SK-N-SH (cell line): ENCODE results near the gene R3HDM2. TPM values are rescaled to one million over a fixed set of nuclear protein-coding genes. Genes with fewer than 3 reads are reported as not detected.

ENCODE experiments used
- CTCF ChIA-PET: fragments of 300-600, 350-600 bp; formaldehyde crosslinking; extraction: SDS; loops from one replicate; lab custom pipeline; 2021; lab: Yijun Ruan, JAX
- POLR2A ChIA-PET: fragments of 350-600 bp; sonication (Branson Sonifier 250); formaldehyde crosslinking; extraction: SDS; loops from one replicate; lab custom pipeline; 2020; ENCODE audit warnings: antibody characterized with exemption, inconsistent platforms; lab: Yijun Ruan, JAX
- DNase-seq: peaks from one replicate; pipeline ENCODE4 v3.0.0; 2012
- H2AFZ ChIP-seq: fragments of 200-600 bp; sonication (generic); 2 replicates; pipeline ENCODE4 v1.8.1; 2016; ENCODE audit warnings: antibody characterized with exemption, mild to moderate bottlenecking, low read depth
- H3F3A ChIP-seq: fragments of 200-600 bp; sonication (generic); replicated peaks from 2 replicates; pipeline ENCODE3; 2016; ENCODE audit warnings: antibody characterized with exemption, mild to moderate bottlenecking; ENCODE audit not compliant: insufficient read depth
- H3K27ac ChIP-seq, 2 experiments: fragments of 200-500 bp in 1 of 2; fragments of 200-600 bp in 1 of 2; sonication (Bioruptor generic) in 1 of 2; sonication (generic), shearing (Covaris generic) in 1 of 2; 2 replicates each; pipeline versions ENCODE4 v1.5.1 to v1.6.1; 2014 to 2016; ENCODE audit warnings: low read depth in 2 of 2, inconsistent platforms in 1 of 2, low read length in 1 of 2, mild to moderate bottlenecking in 1 of 2, mixed read lengths in 1 of 2
- H3K27me3 ChIP-seq: fragments of 200-600 bp; sonication (generic), shearing (Covaris generic); 2 replicates; pipeline ENCODE4 v1.6.1; 2016; ENCODE audit warnings: mixed run types; ENCODE audit not compliant: insufficient read depth
- H3K36me3 ChIP-seq, 2 experiments: fragments of 200-500 bp in 1 of 2; fragments of 200-600 bp in 1 of 2; sonication (Bioruptor generic) in 1 of 2; sonication (generic) in 1 of 2; replicated peaks in 1 of 2; 2 replicates each; pipeline versions ENCODE3 to v1.5.1; 2014 to 2016; ENCODE audit warnings: low read length in 1 of 2, mild to moderate bottlenecking in 1 of 2; ENCODE audit not compliant: insufficient read depth in 2 of 2, control insufficient read depth in 1 of 2
- H3K4me1 ChIP-seq, 2 experiments: fragments of 200-500 bp in 1 of 2; fragments of 200-600 bp in 1 of 2; sonication (Bioruptor generic) in 1 of 2; sonication (generic), shearing (Covaris generic) in 1 of 2; 2 replicates each; pipeline versions ENCODE4 v1.5.1 to v1.6.1; 2014 to 2016; ENCODE audit warnings: low read depth in 1 of 2, low read length in 1 of 2, mixed run types in 1 of 2; ENCODE audit not compliant: insufficient read depth in 2 of 2, control insufficient read depth in 1 of 2
- H3K4me2 ChIP-seq: fragments of 200-600 bp; sonication (generic), shearing (Covaris generic); 2 replicates; pipeline ENCODE4 v1.6.1; 2017; ENCODE audit warnings: mixed run types
- H3K4me3 ChIP-seq, 2 experiments: fragments of 200-500 bp in 1 of 2; fragments of 200-600 bp in 1 of 2; sonication (Bioruptor generic) in 1 of 2; sonication (generic), shearing (Covaris generic) in 1 of 2; 2 replicates each; pipeline versions ENCODE4 v1.5.1 to v1.8.1; 2014 to 2016; ENCODE audit warnings: low read depth in 2 of 2, inconsistent platforms in 1 of 2, low read length in 1 of 2, mild to moderate bottlenecking in 1 of 2, mixed read lengths in 1 of 2, moderate library complexity in 1 of 2
- H3K79me2 ChIP-seq: fragments of 200-600 bp; sonication (generic); 2 replicates; pipeline ENCODE4 v1.8.1; 2017; ENCODE audit warnings: mild to moderate bottlenecking; ENCODE audit not compliant: insufficient read depth
- H3K9ac ChIP-seq: fragments of 200-600 bp; sonication (generic); 2 replicates; pipeline ENCODE4 v1.6.1; 2017; ENCODE audit warnings: mixed run types
- H3K9me2 ChIP-seq: fragments of 200-600 bp; sonication (generic); 2 replicates; pipeline ENCODE4 v1.6.1; 2017; ENCODE audit warnings: mixed run types
- H3K9me3 ChIP-seq: fragments of 200-600 bp; sonication (generic); 2 replicates; pipeline ENCODE4 v1.6.1; 2017; ENCODE audit warnings: mixed run types, mild to moderate bottlenecking, moderate library complexity
- H4K20me1 ChIP-seq: fragments of 200-600 bp; sonication (generic); 2 replicates; pipeline ENCODE4 v1.6.1; 2017; ENCODE audit warnings: mild to moderate bottlenecking, mixed run types; ENCODE audit not compliant: insufficient read depth
- ELF1 ChIP-seq: IDR thresholded peaks from 2 replicates; pipeline ENCODE4 v1.4.0; 2012
- FOSL2 ChIP-seq: IDR thresholded peaks from 2 replicates; pipeline ENCODE4 v1.4.0; 2012; ENCODE audit warnings: low read depth, mild to moderate bottlenecking, moderate library complexity, borderline replicate concordance
- FOXM1 ChIP-seq: IDR thresholded peaks from 2 replicates; pipeline ENCODE4 v1.4.0; 2012; ENCODE audit warnings: low read depth, mild to moderate bottlenecking
- GABPA ChIP-seq: IDR thresholded peaks from 2 replicates; pipeline ENCODE4 v1.4.0; 2012; ENCODE audit warnings: low read depth, mild to moderate bottlenecking
- JUND ChIP-seq: IDR thresholded peaks from 2 replicates; pipeline ENCODE4 v1.4.0; 2012
- MEF2A ChIP-seq: IDR thresholded peaks from 2 replicates; pipeline ENCODE4 v1.4.0; 2012; ENCODE audit warnings: low read depth, borderline replicate concordance
- MXI1 ChIP-seq: IDR thresholded peaks from 2 replicates; pipeline ENCODE4 v1.6.1; 2012; ENCODE audit warnings: mild to moderate bottlenecking, low read depth, low read length, improper control_type of control experiment
- NFIC ChIP-seq: IDR thresholded peaks from 2 replicates; pipeline ENCODE4 v1.4.0; 2012; ENCODE audit warnings: borderline replicate concordance
- RAD21 ChIP-seq: IDR thresholded peaks from 2 replicates; pipeline ENCODE4 v1.6.1; 2012; ENCODE audit warnings: mild to moderate bottlenecking, low read length
- RCOR1 ChIP-seq: fragments of 150-350 bp; IDR thresholded peaks from 2 replicates; pipeline ENCODE4 v1.6.1; 2017; ENCODE audit warnings: antibody characterized with exemption, low read length
- SIN3A ChIP-seq: IDR thresholded peaks from 2 replicates; pipeline ENCODE4 v1.6.1; 2012; ENCODE audit warnings: low read depth, mild to moderate bottlenecking, low read length, moderate library complexity, borderline replicate concordance
- TEAD4 ChIP-seq: IDR thresholded peaks from 2 replicates; pipeline ENCODE4 v1.4.0; 2012; ENCODE audit warnings: mild to moderate bottlenecking, borderline replicate concordance; ENCODE audit not compliant: insufficient read depth
- WGBS: methylation state at CpG from one replicate; pipeline ENCODE4 v1.1.6; 2017; ENCODE audit warnings: low lambda C conversion rate; 5-methylcytosine and 5-hydroxymethylcytosine counted together
- polyA plus RNA-seq, 3 experiments: library from polyadenylated mRNA; depleted of rRNA; stranded (reverse); fragments of >200 nt; gene quantifications; 2 replicates each; pipeline ENCODE4 v1.2.3, GENCODE V29; 2012
- TF ChIP-seq, protein P1 (sequence below): IDR thresholded peaks from 2 replicates; pipeline ENCODE4 v1.6.1; 2012; ENCODE audit warnings: mild to moderate bottlenecking, low read depth, low read length, moderate library complexity
- TF ChIP-seq, protein P2 (sequence below): IDR thresholded peaks from 2 replicates; pipeline ENCODE4 v1.4.0; 2012; ENCODE audit warnings: low read depth
- TF ChIP-seq, protein P3 (sequence below): fragments of 150-350 bp; IDR thresholded peaks from 2 replicates; pipeline ENCODE4 v1.6.1; 2016; ENCODE audit warnings: mild to moderate bottlenecking, low read depth, low read length
- TF ChIP-seq, protein P4 (sequence below): fragments of 150-350 bp; IDR thresholded peaks from 2 replicates; pipeline ENCODE4 v1.6.1; 2017; ENCODE audit warnings: antibody characterized with exemption, low read length, low read depth, borderline replicate concordance
- TF ChIP-seq, protein P5 (sequence below): IDR thresholded peaks from 2 replicates; pipeline ENCODE4 v1.4.0; 2012; ENCODE audit warnings: low read depth, borderline replicate concordance

The R3HDM2 gene
- polyA plus RNA-seq, 1 of the 3 experiments (the other 2 are of a cell fraction): 23.1 TPM

DNA sequence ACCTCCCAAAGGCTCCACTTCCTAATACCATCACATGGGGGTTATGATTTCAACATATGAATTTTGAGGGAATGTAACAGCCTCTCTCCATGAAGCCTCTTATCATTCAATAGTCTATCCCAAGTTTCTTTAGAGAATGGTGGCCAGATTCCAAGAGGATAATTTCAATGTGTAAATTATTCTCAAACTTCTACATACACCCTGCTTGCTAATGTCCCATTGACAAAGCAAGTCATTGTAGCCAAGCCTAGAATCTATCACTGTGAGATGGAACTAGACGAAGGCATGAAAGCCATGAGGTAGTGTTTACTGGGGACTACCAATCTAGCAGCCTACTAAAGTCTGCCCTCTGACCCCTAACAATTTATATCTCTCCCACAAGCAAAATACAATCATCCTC lies 7.6 kb upstream of the R3HDM2 start (continued):
- TF ChIP-seq, protein P1, sequence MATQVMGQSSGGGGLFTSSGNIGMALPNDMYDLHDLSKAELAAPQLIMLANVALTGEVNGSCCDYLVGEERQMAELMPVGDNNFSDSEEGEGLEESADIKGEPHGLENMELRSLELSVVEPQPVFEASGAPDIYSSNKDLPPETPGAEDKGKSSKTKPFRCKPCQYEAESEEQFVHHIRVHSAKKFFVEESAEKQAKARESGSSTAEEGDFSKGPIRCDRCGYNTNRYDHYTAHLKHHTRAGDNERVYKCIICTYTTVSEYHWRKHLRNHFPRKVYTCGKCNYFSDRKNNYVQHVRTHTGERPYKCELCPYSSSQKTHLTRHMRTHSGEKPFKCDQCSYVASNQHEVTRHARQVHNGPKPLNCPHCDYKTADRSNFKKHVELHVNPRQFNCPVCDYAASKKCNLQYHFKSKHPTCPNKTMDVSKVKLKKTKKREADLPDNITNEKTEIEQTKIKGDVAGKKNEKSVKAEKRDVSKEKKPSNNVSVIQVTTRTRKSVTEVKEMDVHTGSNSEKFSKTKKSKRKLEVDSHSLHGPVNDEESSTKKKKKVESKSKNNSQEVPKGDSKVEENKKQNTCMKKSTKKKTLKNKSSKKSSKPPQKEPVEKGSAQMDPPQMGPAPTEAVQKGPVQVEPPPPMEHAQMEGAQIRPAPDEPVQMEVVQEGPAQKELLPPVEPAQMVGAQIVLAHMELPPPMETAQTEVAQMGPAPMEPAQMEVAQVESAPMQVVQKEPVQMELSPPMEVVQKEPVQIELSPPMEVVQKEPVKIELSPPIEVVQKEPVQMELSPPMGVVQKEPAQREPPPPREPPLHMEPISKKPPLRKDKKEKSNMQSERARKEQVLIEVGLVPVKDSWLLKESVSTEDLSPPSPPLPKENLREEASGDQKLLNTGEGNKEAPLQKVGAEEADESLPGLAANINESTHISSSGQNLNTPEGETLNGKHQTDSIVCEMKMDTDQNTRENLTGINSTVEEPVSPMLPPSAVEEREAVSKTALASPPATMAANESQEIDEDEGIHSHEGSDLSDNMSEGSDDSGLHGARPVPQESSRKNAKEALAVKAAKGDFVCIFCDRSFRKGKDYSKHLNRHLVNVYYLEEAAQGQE: no peak
- TF ChIP-seq GABPA (no peak), FOSL2 (no peak), TEAD4 (no peak), JUND (no peak), RAD21 (no peak), ELF1 (no peak)
- TF ChIP-seq, protein P2, sequence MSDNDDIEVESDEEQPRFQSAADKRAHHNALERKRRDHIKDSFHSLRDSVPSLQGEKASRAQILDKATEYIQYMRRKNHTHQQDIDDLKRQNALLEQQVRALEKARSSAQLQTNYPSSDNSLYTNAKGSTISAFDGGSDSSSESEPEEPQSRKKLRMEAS: no peak
- TF ChIP-seq, protein P3, sequence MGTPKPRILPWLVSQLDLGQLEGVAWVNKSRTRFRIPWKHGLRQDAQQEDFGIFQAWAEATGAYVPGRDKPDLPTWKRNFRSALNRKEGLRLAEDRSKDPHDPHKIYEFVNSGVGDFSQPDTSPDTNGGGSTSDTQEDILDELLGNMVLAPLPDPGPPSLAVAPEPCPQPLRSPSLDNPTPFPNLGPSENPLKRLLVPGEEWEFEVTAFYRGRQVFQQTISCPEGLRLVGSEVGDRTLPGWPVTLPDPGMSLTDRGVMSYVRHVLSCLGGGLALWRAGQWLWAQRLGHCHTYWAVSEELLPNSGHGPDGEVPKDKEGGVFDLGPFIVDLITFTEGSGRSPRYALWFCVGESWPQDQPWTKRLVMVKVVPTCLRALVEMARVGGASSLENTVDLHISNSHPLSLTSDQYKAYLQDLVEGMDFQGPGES: no peak
- TF ChIP-seq, protein P4, sequence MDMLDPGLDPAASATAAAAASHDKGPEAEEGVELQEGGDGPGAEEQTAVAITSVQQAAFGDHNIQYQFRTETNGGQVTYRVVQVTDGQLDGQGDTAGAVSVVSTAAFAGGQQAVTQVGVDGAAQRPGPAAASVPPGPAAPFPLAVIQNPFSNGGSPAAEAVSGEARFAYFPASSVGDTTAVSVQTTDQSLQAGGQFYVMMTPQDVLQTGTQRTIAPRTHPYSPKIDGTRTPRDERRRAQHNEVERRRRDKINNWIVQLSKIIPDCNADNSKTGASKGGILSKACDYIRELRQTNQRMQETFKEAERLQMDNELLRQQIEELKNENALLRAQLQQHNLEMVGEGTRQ: no peak

DNA sequence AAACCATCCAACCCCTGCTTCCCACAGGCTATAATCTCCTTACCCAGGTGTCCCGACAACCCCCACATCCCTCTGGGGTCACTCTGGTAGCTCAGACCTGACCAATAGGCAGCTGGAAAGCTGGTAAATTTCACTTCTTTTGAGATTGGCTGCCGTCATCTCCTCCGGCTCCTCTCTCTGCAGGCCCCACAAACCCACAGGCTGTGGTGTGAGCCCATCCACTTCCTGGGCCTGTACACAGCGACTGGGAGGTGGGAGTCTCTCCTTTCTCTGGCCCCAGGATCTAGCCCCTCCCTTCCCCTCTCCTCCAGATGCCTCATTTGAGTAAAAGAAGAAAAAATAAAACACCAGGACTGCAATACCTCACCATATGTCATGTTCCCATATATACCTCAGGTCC lies 4.5 kb upstream of the R3HDM2 start:
- H3K9me3 ChIP-seq: no peaks in the 10 kb centered on the region
- no peak overlapping the region for H2AFZ ChIP-seq
- no peak overlapping the region for H3K4me3 ChIP-seq
- no peaks in the 10 kb centered on the region for H4K20me1 ChIP-seq
- 89% methylated on average over 4 of the region's 4 CpGs for WGBS
- no peaks in the 10 kb centered on the region for H3K4me1 ChIP-seq
- no peak overlapping the region for H3K9ac ChIP-seq
- DNase-seq: no peak
- no peaks in the 10 kb centered on the region; the same call in 1 of the 2 replicates for H3K79me2 ChIP-seq
- H3K4me2 ChIP-seq: no peak overlapping the region
- H3K27me3 ChIP-seq: no peaks in the 10 kb centered on the region
- CTCF ChIA-PET: interaction anchor here (0.9 to 3.4 kb wide), 4 partner anchors 18 to 128 kb away, joined by 4 to 9 read pairs (median 7); partner anchors contain the start of gene GLI1
- no peaks in the 10 kb centered on the region for H3K36me3 ChIP-seq
- peaks cover 5% of the 10 kb centered on the region for H3F3A ChIP-seq
- H3K9me2 ChIP-seq: no peaks in the 10 kb centered on the region
- POLR2A ChIA-PET: no interaction called here
- H3K27ac ChIP-seq: no peak overlapping the region
- TF ChIP-seq, protein P3: no peak
- TF ChIP-seq SIN3A (no peak), MEF2A (no peak), NFIC (no peak), JUND (no peak), RCOR1 (no peak), MXI1 (no peak), FOXM1 (no peak)
- TF ChIP-seq, protein P2: no peak
- TF ChIP-seq, protein P5, sequence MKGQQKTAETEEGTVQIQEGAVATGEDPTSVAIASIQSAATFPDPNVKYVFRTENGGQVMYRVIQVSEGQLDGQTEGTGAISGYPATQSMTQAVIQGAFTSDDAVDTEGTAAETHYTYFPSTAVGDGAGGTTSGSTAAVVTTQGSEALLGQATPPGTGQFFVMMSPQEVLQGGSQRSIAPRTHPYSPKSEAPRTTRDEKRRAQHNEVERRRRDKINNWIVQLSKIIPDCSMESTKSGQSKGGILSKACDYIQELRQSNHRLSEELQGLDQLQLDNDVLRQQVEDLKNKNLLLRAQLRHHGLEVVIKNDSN: no peak
- TF ChIP-seq, protein P1: no peak
- TF ChIP-seq, protein P4: no peak
